HuH-7 (cell line): ENCODE data around the gene ME1.
"Not testable (repeated sequence)": the region's sequence is repeated elsewhere in the genome, so short reads cannot be mapped to it uniquely, and the experiment has no call there.

Source experiments
- DNase-seq: peaks from one replicate; pipeline ENCODE4 v3.0.0; 2011; ENCODE audit warnings: low spot score

The ME1 gene

GRCh38 chr6:83256719-83257118 lies 174.1 kb downstream of the ME1 start:
- not testable (repeated sequence) for DNase-seq

DNA sequence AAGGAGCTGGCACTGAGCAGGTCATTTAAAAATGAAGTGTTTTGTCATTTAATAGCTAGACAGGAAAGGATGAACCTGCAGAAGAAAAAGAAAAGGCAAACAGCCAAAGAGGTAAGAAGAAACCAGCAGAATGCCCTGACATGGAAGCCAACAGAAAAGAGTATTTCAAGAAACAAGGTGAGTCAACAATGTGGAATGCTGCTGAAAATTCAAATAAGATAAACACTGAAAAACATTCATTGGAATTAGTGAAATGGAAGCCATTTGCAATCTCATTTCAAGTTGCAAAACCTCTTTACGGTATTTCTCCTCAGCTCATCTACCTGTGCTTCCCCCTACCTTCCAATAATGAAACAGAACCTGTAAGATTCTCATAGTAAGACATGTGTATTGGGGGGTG lies 178.1 kb downstream of the ME1 start:
- DNase-seq: no peak

DNA sequence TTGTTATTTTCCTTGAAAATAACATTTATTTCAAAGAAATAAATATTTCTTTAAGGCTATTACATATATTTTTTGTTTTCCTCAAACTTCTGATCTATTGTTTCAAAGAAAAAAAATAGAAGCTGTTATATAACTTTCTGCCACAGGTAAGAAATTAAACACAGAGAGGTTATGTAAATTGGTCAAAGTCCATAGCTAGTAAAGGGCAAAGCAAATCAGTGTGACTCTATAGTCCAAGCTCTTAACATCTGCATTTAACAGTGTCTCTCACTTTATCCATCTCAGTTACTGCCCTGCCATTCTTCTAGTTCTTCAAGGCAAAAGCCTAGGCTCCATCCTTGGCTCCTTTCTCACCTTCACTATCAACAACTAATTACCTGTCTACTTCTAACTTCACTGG lies 180.6 kb downstream of the ME1 start:
- DNase-seq: no peak

DNA sequence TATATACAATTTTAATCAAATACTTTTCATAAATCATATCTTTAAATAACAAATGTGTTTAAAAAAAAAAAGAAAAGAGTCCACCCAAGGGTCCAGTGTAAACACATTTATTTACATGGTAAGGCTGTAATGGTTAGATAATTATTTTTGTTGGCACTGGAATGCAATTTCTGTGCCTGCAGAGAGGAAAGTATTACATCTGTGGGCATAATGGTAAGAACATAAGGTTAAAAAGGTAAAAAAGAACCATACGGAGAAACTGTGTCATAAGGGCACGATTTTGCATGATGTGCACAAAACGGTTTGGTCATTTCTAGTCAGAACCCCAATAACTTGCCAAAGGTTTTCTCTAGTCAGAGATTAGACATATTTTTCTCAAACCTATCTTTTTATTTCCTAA lies 183.4 kb downstream of the ME1 start:
- DNase-seq: no peak

- no peak for DNase-seq
Measured at GRCh38 chr6:83231146-83231545, 199.7 kb downstream of the ME1 start.

DNA sequence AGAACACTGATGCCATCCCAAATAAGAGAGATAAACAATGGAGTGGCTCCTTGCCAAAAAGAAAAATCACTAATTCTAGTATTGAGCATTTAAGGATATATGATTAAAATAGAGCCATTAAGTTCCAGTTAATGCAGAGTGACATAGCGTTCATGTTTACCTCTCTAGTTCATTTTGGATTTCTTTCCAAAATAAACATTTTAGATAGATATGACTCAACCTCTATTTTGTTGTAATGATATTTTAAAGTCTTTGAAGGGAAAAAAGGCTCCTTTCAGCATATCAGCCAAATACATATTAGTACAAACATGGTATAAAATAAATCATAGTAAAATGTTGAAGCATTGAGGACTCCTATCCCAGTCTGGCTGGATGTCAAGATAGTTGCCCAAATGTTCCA lies 204.3 kb downstream of the ME1 start:
- no peak for DNase-seq

DNA sequence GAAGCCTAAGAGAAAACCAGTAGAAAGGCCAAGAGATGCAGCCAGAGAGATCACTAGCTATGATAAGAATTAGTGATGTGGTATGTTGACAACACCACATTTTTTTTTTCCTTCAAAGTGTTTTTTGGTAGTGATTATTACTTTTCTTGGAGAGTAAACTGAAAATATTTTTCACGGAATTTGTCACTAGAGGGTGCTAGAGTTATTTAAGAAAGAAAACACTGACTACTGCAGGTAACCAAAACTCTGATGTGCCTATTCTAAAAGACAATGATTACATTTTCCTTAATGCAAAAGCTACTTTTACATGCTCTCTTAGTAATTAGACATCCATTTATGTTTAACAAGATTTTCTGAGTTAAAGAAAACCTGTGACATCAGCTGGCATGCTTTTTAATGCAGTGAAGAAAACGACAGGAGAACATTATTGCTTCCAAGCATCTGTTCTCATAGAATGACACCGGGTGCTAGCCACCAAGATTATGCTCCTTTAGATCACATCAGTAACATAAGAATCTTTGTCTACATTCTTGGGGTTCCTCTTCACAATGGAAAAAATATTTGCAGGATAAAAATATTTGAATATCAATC lies 208.9 kb downstream of the ME1 start:
- no peak for DNase-seq

DNA sequence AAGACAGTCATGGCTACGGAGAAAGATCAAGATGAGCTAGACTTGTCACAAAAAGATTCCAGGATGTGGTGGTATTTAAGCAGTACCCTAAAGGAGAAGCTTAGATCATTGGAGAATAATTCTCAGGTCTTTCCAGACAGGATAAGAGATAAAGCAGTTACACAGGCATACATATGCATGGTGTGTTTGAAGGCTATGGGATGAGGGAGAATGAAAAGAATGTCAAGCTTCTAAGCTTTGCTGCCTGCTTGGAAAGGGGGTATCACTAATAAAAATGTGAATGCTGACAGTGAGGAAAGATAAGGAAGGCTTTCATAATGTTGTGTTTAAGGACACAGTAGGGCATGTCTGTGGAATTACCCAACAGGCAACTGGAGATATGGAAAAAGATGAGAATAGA lies 209.6 kb downstream of the ME1 start:
- no peak for DNase-seq

DNA sequence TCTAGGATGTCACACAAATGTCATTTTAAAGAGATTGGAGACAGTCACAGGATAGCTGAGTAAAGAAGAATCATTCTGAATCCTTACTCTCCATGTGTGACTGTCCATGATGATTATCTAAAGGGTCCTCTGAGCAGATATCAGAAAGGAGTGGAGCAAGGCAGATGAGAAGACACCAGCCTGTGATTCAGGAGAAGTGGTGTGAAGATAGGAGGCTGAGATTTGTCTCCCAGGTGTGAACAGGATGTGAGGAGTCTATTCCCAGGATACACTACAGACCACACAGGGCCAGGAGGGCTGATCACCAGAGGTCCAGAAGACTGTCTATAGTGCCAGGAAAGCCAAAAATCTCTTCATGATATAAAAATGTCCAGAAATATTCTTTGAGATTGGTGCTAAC lies 210.7 kb downstream of the ME1 start:
- DNase-seq: no peak

- no peak for DNase-seq
Measured at GRCh38 chr6:83218646-83219045, 212.2 kb downstream of the ME1 start.

DNA sequence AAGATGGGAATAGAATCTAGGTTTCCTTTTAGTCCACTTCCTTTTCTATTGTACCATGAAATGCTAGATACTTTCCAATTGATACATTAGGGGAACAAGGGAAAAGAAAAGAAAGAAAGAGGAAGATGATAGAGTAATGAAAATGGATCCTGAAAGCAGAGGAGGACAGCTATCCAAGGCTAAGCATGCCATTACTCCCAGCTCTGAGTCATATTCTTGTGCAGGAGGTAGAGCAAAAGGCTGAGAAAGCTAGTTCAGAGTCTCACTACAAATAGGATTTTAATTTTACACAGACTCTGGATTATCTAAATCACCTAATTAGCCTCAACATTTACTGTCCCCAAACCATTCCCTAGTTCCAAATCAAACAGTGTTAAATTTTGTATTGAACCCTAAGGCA lies 214.0 kb downstream of the ME1 start:
- no peak for DNase-seq

- DNase-seq: peak; percentile 32
Measured at GRCh38 chr6:83215131-83216047, 215.5 kb downstream of the ME1 start.

GRCh38 chr6:83202031-83202430 lies 228.8 kb downstream of the ME1 start:
- no peak for DNase-seq

DNA sequence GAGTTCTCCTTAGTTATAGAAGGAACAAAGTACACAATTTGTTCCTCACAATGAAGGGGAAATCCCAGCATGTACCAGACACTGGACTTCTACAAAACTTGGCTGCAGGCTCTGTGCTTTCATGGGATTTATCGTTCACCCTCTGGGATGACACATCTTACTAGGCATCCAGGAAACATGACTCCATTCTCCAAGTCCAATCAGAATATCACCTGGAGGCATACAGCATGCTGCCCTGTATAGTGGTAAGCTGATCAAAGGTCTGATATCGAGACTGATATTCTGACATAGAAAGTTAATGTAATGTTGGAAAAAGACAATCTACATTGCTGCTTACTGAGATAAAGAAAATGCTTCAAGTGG lies 231.0 kb downstream of the ME1 start:
- no peak for DNase-seq

DNA sequence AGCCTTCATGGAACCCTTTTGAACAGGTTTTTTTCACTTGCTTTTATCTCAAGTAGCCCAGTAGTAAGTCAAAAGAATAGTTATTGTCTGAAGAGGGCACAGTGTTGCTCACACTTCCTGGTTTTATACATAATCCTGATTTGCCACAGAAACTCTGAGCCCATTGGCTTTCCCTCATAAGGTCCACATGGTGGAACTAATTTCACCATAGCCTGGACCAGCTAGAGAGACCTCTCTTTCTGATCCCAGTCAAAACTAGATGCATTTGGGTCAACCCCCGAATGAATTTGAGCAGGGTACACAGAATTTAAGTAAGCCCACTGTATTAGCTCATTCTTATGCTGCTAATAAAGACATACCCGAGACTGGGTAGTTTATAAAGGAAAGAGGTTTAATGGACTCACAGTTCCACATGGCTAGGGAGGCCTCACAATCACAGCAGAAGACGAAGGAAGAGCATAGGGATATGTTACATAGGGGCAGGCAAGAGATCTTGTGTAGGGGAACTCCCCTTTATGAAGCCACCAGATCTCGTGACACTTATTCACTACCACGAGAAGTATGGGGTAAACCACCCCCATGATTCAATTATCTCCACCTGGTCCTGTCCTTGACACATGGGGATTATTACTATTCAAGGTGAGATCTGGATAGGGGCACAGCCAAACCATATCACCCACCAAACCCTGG lies 231.5 kb downstream of the ME1 start:
- no peak for DNase-seq

- DNase-seq: no peak
Measured at GRCh38 chr6:83198486-83199172, 232.2 kb downstream of the ME1 start.

- DNase-seq: peak; percentile 82
Measured at GRCh38 chr6:83193747-83194566, 236.9 kb downstream of the ME1 start.

- DNase-seq: peak; percentile 97
Measured at GRCh38 chr6:83192871-83193746, 237.7 kb downstream of the ME1 start, which contains the start of the genes PGM3 and RWDD2A. TSS of gene PGM3 (minus strand) at chr6:83193265. CDS start at chr6:83191012, 2,253 bp downstream. TSS of gene RWDD2A (plus strand) at chr6:83193357. CDS start at chr6:83194452, 1,095 bp downstream.

DNA sequence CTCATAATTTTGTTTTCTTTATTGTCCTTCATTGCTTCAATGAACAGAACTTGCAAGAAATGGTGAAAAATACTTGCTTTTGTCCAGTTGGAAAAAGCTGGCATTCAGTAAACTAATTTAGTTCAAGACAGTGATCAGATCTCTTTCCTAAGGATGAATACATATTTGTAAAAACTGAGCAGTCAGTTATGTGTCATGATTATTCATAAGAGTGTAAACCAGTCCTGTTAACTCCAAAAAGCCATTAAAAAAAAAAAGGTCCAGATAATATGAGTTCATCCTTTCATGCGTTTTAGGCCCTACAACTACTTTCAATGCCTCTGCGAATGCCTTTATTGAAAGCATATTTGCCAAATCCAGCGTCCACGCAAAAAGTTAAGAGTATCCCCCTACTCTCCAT lies 238.4 kb downstream of the ME1 start:
- DNase-seq: no peak

DNA sequence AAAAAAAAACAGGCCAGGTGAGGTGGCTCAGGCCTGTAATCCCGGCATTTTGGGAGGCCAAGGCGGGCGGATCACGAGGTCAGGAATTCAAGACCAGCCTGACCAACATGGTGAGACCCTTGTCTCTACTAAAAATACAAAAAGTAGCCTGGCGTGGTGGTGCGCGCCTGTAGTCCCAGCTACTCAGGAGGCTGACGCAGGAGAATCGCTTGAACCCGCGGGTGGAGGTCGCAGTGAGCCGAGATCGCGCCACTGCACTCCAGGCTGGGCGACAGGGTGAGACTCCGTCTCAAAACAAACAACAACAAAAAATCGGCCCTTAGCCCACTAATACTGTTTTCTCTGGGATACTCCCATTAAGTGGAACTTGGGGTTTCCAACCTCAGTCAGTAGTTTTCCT lies 238.9 kb downstream of the ME1 start:
- DNase-seq: not testable (repeated sequence)
